ENCODE measurements around the gene KCND2.

Gene KCND2

DNA sequence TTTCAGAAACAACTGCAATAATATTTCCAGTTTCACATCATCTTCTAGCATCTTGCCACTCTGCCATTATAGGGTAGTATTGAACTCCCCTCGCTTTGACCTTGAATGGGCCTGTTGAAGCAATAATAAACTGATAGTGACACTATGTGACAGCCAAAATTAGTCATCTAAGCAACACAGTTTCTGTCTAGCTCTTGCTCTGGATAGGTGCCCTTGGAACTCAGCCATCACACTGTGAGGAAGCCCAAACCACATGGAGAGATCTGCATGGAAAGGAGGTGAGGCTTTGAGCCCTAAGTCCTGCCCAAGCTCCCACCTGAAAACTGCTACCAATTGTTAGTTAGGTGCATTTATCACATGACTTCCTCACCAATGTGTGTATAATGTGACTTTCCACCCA is 18.1 kb upstream of the KCND2 start:
- no peak overlapping the region for H3K4me3 ChIP-seq (ENCODE audit: control insufficient read depth, low read depth, low read length)
- TF ChIP-seq CTCF (IDR thresholded peaks at IDR 0.05; ENCODE audit: control insufficient read depth, insufficient read depth, low read depth, low read length, missing control alignments) = no peak
- DNase-seq (ENCODE audit: low read depth) = no peak

DNA sequence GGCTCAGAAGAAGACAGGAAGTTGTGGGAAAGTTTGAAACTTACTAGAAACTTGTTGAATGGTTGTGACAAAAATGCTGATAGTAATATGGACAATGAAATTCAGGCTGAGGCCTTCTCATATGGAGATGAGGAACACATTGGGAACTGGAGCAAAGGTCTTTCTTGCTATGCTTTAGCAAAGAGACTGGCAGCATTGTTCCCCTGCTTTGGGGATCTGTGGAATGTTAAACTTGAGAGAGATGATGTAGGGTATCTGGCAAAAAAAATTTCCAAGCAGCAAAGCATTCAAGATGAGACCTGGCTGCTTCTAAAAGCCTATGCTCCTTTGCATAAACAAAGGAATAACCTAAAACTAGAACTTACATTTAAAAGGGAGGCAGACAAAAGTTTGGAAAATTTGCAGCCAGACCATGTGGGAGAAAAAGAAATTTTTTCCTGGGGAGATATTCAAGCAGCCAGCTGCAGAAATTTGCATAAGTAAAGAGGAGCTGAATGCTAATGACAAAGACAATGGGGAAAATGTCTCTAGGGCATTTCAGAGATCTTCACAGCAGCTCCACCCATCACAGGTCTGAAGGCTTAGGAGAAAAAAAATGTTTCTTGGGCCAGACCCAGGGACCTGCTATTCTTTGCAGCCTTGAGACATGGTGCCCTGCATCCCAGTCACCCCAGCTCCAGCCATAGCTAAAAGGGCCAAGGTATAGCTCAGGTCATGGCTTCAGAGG is 16.5 kb upstream of the KCND2 start:
- no peak for DNase-seq (ENCODE audit: low read depth)
- TF ChIP-seq CTCF (IDR thresholded peaks at IDR 0.05; ENCODE audit: control insufficient read depth, insufficient read depth, low read depth, low read length, missing control alignments) = no peak
- H3K4me3 ChIP-seq (ENCODE audit: control insufficient read depth, low read depth, low read length) = no peak overlapping the region

- no peak overlapping the region for H3K4me3 ChIP-seq (ENCODE audit: control insufficient read depth, low read depth, low read length)
- TF ChIP-seq CTCF (IDR thresholded peaks at IDR 0.05; ENCODE audit: control insufficient read depth, insufficient read depth, low read depth, low read length, missing control alignments) = no peak
- DNase-seq (ENCODE audit: low read depth) = no peak
Measured at GRCh38 chr7:120259386-120259785, 13.6 kb upstream of the KCND2 start.

DNA sequence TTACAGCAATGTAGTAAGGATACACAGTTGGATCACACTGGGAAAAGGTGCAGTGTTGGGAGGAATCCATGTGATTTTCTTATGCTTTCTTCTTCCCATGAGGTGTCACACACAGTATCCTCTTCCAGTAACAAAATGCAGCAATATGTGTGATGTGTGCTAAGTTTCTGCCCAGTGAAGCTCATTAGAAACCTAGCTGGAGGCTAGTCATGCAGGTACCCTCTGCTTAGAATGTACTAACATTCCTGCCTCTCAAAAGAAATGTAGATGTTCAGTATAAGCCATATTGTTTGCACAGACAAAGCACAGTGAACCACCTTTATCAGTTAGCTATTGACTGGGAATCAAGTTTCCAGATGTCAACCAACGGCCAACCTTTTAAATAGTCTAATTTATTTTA is 12.9 kb upstream of the KCND2 start:
- TF ChIP-seq CTCF (IDR thresholded peaks at IDR 0.05; ENCODE audit: control insufficient read depth, insufficient read depth, low read depth, low read length, missing control alignments) = no peak
- DNase-seq (ENCODE audit: low read depth) = no peak
- H3K4me3 ChIP-seq (ENCODE audit: control insufficient read depth, low read depth, low read length) = no peak overlapping the region

- TF ChIP-seq CTCF (IDR thresholded peaks at IDR 0.05; ENCODE audit: control insufficient read depth, insufficient read depth, low read depth, low read length, missing control alignments) = peak; percentile 63
- no peak overlapping the region for H3K4me3 ChIP-seq (ENCODE audit: control insufficient read depth, low read depth, low read length)
- DNase-seq (ENCODE audit: low read depth) = no peak
Measured at GRCh38 chr7:120272261-120272660, 714 bp upstream of the KCND2 start.

DNA sequence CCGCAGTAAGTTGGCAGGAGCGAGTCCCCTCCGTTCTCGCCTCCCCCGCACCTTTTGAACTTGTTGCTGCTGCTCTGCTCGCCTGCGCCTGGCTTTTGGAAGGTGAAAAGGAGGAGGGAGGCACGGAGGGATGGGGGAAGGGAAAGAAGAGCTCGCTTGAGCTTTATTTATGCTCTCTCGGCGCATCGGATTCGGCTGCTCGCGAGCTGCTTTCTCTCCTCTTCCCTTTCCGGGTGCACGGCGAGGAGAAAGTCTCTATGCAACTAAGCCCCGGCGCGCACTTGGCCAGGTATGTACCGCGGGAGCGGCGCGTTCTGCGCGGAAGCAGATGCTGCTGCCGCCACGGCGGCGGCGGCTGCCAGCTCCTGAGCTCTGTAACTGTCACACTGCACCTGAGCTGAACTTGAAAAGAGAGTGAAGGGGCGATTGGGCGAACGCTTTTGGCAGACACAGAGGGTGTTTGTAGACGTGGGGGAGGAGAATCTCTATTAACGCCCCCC is 551 bp downstream of the KCND2 start:
- peak overlapping the region; percentile 10; the same call in 1 of the 2 replicates for H3K4me3 ChIP-seq (ENCODE audit: control insufficient read depth, low read depth, low read length)
- DNase-seq (ENCODE audit: low read depth) = no peak
- TF ChIP-seq CTCF (IDR thresholded peaks at IDR 0.05; ENCODE audit: control insufficient read depth, insufficient read depth, low read depth, low read length, missing control alignments) = no peak

Data from AG09309 (cell line).